ENCODE data around the gene REX1BD. TPM values are rescaled to one million over a fixed set of nuclear protein-coding genes. Genes with fewer than 3 reads are reported as not detected.
"Not testable (repeated sequence)": the region's sequence is repeated elsewhere in the genome, so short reads cannot be mapped to it uniquely, and the experiment has no call there.

The REX1BD gene
- total RNA-seq (100 to 1,000 TPM in 2 of 9 donors, 10 to 100 TPM in 7; 42.9 to 205 (median 68.2) TPM), polyA plus RNA-seq (100 to 1,000 TPM in 1 of 2 donors, 10 to 100 TPM in 1; 46.8 to 101 TPM)
- long read RNA-seq, donor 1, transcript REX1BD-203 (1 exons, 2,465 nt), result minor isoform, 11 of 111 reads
- long read RNA-seq, donor 1, transcript REX1BD-202 (5 exons, 702 nt), result minor isoform, 19 of 111 reads
- long read RNA-seq, donor 1, transcript REX1BD-201 (5 exons, 839 nt), result major isoform, 35 of 111 reads
- long read RNA-seq, donor 1, transcript REX1BD-205 (4 exons, 1,081 nt), result minor isoform, 9 of 111 reads
- long read RNA-seq, donor 1, partial matches to known transcripts, result 32 of 111 reads
- long read RNA-seq, donor 1, other reads (novel, unspliced or antisense), result 2 of 111 reads
- long read RNA-seq, donor 2, transcript REX1BD-205 (4 exons, 1,081 nt), result major isoform, 23 of 81 reads
- long read RNA-seq, donor 2, transcript REX1BD-201 (5 exons, 839 nt), result minor isoform, 22 of 81 reads
- long read RNA-seq, donor 2, transcript REX1BD-202 (5 exons, 702 nt), result minor isoform, 8 of 81 reads
- long read RNA-seq, donor 2, partial matches to known transcripts, result 18 of 81 reads
- long read RNA-seq, donor 2, other reads (novel, unspliced or antisense), result 4 of 81 reads
- long read RNA-seq, donor 3, transcript REX1BD-203 (1 exons, 2,465 nt), result major isoform, 8 of 40 reads
- long read RNA-seq, donor 3, transcript REX1BD-202 (5 exons, 702 nt), result minor isoform, 6 of 40 reads
- long read RNA-seq, donor 3, transcript REX1BD-205 (4 exons, 1,081 nt), result minor isoform, 5 of 40 reads
- long read RNA-seq, donor 3, transcript REX1BD-201 (5 exons, 839 nt), result minor isoform, 5 of 40 reads
- long read RNA-seq, donor 3, partial matches to known transcripts, result 11 of 40 reads
- long read RNA-seq, donor 3, other reads (novel, unspliced or antisense), result 2 of 40 reads

GRCh38 chr19:18588611-18589379 is at the start of gene REX1BD:
REX1BD (plus strand) TSS chr19:18588798; CDS start chr19:18588802, 4 bp downstream.
- ATAC-seq, result peak; percentile 83 to 94 (median 90)
- peak within 1 kb of the TSS; percentile 75 to 97 (median 92) for H3K27ac ChIP-seq
- intact Hi-C loops (cut with DNase I), result loop anchor here in 6 of 10 donors (5.0 to 10.0 kb wide), 5 partner anchors 116 to 259 kb away; no protein-coding TSS in a partner anchor
- DNase-seq, result peak; percentile 87 to 94 (median 90)
- H3K9me3 ChIP-seq, result no peaks in the 10 kb centered on the region
- 0% methylated on average over 32 to 72 of the region's 72 CpGs for WGBS, 4 donors
- no peaks in the 10 kb centered on the region for H3K27me3 ChIP-seq
- TF ChIP-seq CTCF (IDR thresholded peaks at IDR 0.05) (peak; percentile 83 to 98 (median 92)), POLR2A (IDR thresholded peaks at IDR 0.05) (peak in 1 of 2 donors; percentile 70)
- peaks cover 0 to 47% (median 19%) of the 10 kb centered on the region in 12 donors for H3K4me1 ChIP-seq
- H3K4me3 ChIP-seq, result peak within 1 kb of the TSS; percentile 66 to 98 (median 90)
- peaks cover 0 to 15% (median 11%) of the 10 kb centered on the region in 9 donors for H3K36me3 ChIP-seq

- TF ChIP-seq POLR2A (IDR thresholded peaks at IDR 0.05) (no peak), CTCF (IDR thresholded peaks at IDR 0.05) (no peak)
- no peak overlapping the region for H3K27ac ChIP-seq
- H3K4me3 ChIP-seq, result no peak overlapping the region
- H3K27me3 ChIP-seq, result no peaks in the 10 kb centered on the region
- no peak for DNase-seq
- no peak for ATAC-seq
- peaks cover 0 to 22% (median 15%) of the 10 kb centered on the region in 12 donors for H3K4me1 ChIP-seq
- intact Hi-C loops (cut with DNase I), result no loop called here
- no peaks in the 10 kb centered on the region for H3K9me3 ChIP-seq
- WGBS, 4 donors, result 97% methylated on average over 10 to 19 of the region's 19 CpGs
- peaks cover 0 to 72% (median 65%) of the 10 kb centered on the region in 9 donors for H3K36me3 ChIP-seq
Observed at GRCh38 chr19:18539372-18539771, 49.2 kb upstream of the REX1BD start.

GRCh38 chr19:18540200-18540599 is 48.4 kb upstream of the REX1BD start:
- H3K9me3 ChIP-seq; ATAC-seq; H3K4me3 ChIP-seq; H3K27ac ChIP-seq; intact Hi-C loops (cut with DNase I); H3K27me3 ChIP-seq; DNase-seq: not testable (repeated sequence)
- Histone ChIP-seq H3K4me1 (peaks cover 0 to 22% (median 15%) of the 10 kb centered on the region in 12 donors), H3K36me3 (peaks cover 0 to 65% (median 59%) of the 10 kb centered on the region in 9 donors)
- 93 to 100% (median 97%) methylated on average over 1 of the region's 1 CpG for WGBS, 4 donors

All from heart left ventricle (tissue), 16 donors.